Effector memory CD4-positive, alpha-beta T cell (primary cell): ENCODE data around the gene ATG16L1.
A peak's percentile ranks its signal among the peaks of the same experiment; 100 is the strongest.

Source experiments
- DNase-seq, 3 donors: peaks; one replicate each; pipeline ENCODE4 v3.0.0-alpha.2; 2020
- H3K27ac ChIP-seq: 2 replicates; pipeline ENCODE4 v1.7.0; 2013; ENCODE audit warnings: mild to moderate bottlenecking, low read length, moderate library complexity; ENCODE audit not compliant: insufficient read depth, poor library complexity, severe bottlenecking
- H3K27me3 ChIP-seq: replicated peaks from 2 replicates; pipeline ENCODE4 v1.7.0; 2013; ENCODE audit warnings: mild to moderate bottlenecking, low read length; ENCODE audit not compliant: insufficient read depth, control insufficient read depth, poor library complexity, severe bottlenecking
- H3K36me3 ChIP-seq: 2 replicates; pipeline ENCODE4 v1.7.0; 2013; ENCODE audit warnings: mild to moderate bottlenecking, low read length, moderate library complexity; ENCODE audit not compliant: control insufficient read depth, insufficient read depth
- H3K4me1 ChIP-seq: 2 replicates; pipeline ENCODE4 v1.7.0; 2013; ENCODE audit warnings: low read length, mild to moderate bottlenecking; ENCODE audit not compliant: control insufficient read depth, insufficient read depth, poor library complexity, severe bottlenecking
- H3K4me3 ChIP-seq: 2 replicates; pipeline ENCODE4 v1.7.0; 2013; ENCODE audit warnings: low read length, low read depth, mild to moderate bottlenecking; ENCODE audit not compliant: insufficient read depth, poor library complexity, severe bottlenecking
- H3K9me3 ChIP-seq: 2 replicates; pipeline ENCODE4 v1.7.0; 2013; ENCODE audit warnings: mild to moderate bottlenecking, low read length, moderate library complexity; ENCODE audit not compliant: control insufficient read depth

Gene ATG16L1

DNA sequence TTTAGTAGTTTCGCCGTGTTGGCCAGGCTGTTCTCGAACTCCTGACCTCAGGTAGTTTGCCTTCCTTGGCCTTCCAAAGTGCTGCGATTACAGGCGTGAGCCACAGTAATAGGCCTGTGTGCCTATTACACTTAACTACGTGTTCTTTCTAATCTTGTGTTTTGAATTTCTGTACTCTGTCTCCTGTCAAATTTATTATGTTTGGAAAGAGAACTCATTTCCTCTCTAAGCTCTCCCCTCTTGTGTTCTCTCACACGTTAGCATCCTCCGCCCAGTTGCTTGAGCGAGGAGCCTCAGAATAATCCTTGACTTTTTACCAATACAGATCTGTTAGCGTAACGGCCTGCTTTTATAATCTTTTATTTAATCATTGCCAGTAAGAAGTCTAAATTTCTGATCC lies 3.7 kb downstream of the ATG16L1 start:
- no peaks in the 10 kb centered on the region for H3K9me3 ChIP-seq
- H3K27me3 ChIP-seq = no peaks in the 10 kb centered on the region
- no peak overlapping the region for H3K4me3 ChIP-seq
- no peak overlapping the region for H3K27ac ChIP-seq
- DNase-seq = no peak
- peaks cover 43% of the 10 kb centered on the region for H3K36me3 ChIP-seq
- H3K4me1 ChIP-seq = peaks cover 20% of the 10 kb centered on the region

DNA sequence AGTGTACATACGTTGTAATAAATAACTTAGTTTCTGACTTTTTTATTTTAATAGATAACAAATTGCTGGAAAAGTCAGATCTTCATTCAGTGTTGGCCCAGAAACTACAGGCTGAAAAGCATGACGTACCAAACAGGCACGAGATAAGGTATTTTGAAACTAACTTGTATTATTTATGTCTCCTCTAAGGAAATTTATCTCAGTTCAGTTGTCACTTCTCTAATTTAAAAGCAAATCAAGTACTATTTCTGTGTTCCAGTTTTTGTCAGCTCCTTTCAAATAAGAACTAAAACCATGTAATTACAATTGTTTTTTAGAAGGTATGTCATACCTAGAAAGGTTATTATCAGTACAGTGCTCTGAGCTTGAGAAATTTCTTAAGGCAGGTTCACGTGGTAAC lies 4.6 kb downstream of the ATG16L1 start:
- Histone ChIP-seq H3K27me3 (no peaks in the 10 kb centered on the region), H3K9me3 (no peaks in the 10 kb centered on the region), H3K27ac (no peak overlapping the region), H3K4me1 (peaks cover 17% of the 10 kb centered on the region), H3K4me3 (no peak overlapping the region), H3K36me3 (peaks cover 51% of the 10 kb centered on the region)
- no peak for DNase-seq

DNA sequence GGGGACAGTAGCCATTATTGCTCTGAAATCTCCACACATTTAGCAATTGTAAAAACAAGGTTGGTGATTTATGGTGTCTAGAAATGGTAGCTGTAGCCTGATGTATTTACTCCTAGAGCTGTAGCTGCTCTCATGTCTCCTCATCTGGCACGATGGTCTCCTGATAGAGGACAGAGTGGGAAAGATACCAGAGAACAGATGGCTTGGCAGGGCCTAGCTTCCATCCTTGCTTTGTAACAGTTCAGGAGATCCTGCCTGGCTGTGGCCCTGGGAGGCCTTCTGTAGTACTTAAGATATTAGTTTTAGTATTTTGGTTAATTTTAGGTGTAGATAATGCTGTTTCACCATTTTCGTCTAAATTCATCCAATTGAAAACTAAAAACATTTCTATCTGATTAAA lies 6.7 kb downstream of the ATG16L1 start:
- peaks cover 73% of the 10 kb centered on the region for H3K36me3 ChIP-seq
- DNase-seq = no peak
- no peaks in the 10 kb centered on the region for H3K9me3 ChIP-seq
- H3K27me3 ChIP-seq = no peaks in the 10 kb centered on the region
- H3K27ac ChIP-seq = peak overlapping the region; percentile 21
- H3K4me3 ChIP-seq = no peak overlapping the region
- H3K4me1 ChIP-seq = peaks cover 16% of the 10 kb centered on the region

DNA sequence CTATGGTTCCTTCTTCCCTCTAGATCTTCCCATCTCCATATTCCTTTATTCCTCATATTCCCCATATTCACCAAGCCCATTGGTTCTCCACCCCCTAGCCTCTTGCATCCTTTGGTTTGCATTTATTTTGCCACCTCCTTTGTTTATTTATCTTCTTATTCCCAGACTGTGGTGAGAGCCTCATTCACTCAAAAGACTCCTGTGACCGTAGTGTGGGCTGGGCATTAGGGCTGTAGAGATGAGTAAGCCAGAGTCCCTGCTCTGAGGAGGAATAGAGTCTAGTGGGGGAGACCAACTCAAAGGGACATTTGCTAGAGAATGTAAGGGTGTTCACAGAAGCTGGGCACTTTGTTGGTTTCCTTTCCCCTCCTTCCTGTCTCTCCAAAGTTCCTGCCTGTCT lies 8.3 kb downstream of the ATG16L1 start:
- Histone ChIP-seq H3K4me3 (no peak overlapping the region), H3K4me1 (peaks cover 3% of the 10 kb centered on the region), H3K9me3 (no peaks in the 10 kb centered on the region), H3K27me3 (no peaks in the 10 kb centered on the region), H3K27ac (no peak overlapping the region), H3K36me3 (peaks cover 88% of the 10 kb centered on the region)
- DNase-seq = no peak

DNA sequence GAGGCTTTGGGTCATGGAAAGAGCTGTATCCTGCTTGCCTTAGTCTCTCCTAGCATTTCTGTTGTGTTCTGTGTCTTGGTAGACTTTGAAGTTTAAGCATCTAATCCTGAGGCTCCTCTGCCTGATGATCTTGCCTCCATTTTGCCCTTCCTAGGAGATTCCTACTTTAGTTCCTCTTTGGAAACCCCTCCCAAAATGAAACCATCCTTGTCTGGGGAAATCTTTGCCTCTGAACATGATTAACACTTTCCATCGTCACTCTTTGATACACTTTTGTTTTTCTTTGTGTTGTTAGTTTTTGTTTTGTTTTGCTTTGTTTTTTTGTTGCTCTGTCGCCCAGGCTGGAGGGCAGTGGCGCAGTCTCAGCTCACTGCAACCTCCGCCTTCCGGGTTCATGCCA lies 9.2 kb downstream of the ATG16L1 start:
- H3K36me3 ChIP-seq = peaks cover 94% of the 10 kb centered on the region
- no peaks in the 10 kb centered on the region for H3K27me3 ChIP-seq
- DNase-seq = no peak
- no peak overlapping the region for H3K4me3 ChIP-seq
- H3K27ac ChIP-seq = no peak overlapping the region
- H3K9me3 ChIP-seq = no peaks in the 10 kb centered on the region
- peaks cover 3% of the 10 kb centered on the region for H3K4me1 ChIP-seq

DNA sequence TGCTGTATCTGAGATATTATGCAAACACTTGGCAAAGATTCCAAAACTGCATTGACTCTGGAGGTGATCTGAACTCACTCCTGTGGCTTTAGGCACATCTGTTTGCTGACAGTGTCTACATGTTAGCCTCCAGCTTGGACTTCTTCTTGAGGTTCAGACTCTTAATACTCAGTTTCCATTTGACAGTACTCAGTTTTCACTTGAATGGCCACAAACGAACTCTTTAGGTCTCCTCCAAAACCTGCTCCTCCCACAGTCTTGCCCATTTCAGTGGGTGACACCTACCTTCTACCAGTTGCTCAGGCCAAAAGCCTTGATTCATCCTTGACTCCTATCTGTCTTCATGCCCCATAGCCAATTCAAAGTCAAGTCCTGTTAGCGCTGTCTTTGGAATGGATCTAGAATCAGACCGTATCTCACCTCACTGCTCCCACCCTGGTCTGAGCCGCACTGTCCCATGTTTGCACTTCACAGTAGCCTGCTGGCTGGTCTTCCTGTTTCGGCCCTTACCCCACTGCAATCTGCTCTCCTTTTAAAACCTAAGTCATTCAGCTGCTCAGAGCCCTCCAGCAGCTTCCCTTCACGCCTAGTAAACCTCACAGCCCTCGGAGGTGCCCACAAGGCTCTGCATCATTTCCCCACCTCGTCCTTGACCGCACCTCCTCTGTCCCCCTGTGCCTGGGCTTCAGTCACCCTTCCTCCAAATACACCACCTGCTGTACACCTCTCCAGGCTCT lies 10.5 kb downstream of the ATG16L1 start:
- Histone ChIP-seq H3K4me1 (peaks cover 3% of the 10 kb centered on the region), H3K4me3 (no peak overlapping the region), H3K36me3 (peaks cover 95% of the 10 kb centered on the region), H3K27ac (no peak overlapping the region), H3K27me3 (no peaks in the 10 kb centered on the region), H3K9me3 (no peaks in the 10 kb centered on the region)
- no peak for DNase-seq

DNA sequence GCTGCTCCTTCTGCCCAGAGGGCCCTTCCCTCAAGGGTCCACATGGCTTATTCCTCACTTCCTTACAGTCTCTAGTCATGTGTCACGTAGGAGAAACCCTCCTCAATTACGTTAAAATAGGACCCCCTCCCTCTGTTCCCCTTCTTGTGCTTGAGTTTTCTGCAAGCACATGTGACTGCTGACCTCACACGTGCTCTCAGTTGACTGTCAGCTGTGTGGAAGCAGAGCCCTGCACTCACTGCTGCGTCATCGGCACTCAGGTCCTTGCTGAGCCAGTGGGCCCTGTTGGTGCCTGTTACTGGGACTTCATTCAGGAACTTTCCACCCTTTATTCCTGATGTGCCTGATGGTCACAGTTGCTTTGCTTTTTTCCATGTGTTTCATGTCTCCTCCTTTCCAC lies 11.1 kb downstream of the ATG16L1 start:
- no peaks in the 10 kb centered on the region for H3K9me3 ChIP-seq
- H3K36me3 ChIP-seq = peaks cover 90% of the 10 kb centered on the region
- no peak overlapping the region for H3K4me3 ChIP-seq
- H3K27me3 ChIP-seq = no peaks in the 10 kb centered on the region
- DNase-seq = no peak
- H3K27ac ChIP-seq = no peak overlapping the region
- H3K4me1 ChIP-seq = peaks cover 5% of the 10 kb centered on the region

DNA sequence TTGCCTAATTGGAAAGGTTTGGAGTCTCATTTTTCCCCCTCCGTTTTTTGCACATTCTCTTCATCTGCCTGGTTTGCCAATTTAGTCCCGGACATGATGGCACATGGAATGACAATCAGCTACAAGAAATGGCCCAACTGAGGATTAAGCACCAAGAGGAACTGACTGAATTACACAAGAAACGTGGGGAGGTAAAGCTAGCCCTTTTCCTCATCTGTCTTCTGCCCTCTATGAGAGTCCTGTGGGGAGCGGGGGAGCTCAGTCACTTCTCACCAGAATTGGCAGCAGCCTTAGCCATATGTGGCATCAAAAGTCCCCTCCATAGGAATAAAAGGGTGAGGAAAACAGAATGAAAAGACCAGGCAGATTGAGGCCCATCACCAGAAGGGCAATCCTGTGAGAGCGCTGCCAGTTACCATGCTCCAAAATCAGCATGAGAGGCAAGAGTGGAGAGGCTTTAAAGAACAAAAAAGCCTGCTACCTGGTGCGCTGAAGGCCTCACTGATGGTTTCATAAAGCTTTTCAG lies 11.6 kb downstream of the ATG16L1 start:
- peaks cover 11% of the 10 kb centered on the region for H3K4me1 ChIP-seq
- no peak overlapping the region for H3K27ac ChIP-seq
- peaks cover 86% of the 10 kb centered on the region for H3K36me3 ChIP-seq
- H3K9me3 ChIP-seq = no peaks in the 10 kb centered on the region
- H3K4me3 ChIP-seq = no peak overlapping the region
- H3K27me3 ChIP-seq = no peaks in the 10 kb centered on the region
- DNase-seq = no peak

DNA sequence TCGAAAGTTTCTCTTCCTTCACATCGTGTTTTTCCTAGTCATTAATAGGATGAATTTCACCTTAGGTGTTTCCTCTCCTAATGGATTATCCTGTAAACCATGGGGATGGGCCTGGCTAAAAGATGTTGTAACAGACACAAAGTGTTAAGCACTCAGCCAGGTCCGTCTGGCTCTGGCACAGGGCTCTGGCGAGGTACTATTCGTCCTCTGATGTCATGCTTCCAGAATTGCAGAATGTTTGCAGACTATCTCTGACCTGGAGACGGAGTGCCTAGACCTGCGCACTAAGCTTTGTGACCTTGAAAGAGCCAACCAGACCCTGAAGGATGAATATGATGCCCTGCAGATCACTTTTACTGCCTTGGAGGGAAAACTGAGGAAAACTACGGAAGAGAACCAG lies 13.2 kb downstream of the ATG16L1 start:
- Histone ChIP-seq H3K4me1 (peaks cover 25% of the 10 kb centered on the region), H3K27ac (no peak overlapping the region), H3K9me3 (no peaks in the 10 kb centered on the region), H3K27me3 (no peaks in the 10 kb centered on the region), H3K36me3 (peaks cover 71% of the 10 kb centered on the region), H3K4me3 (no peak overlapping the region)
- DNase-seq = no peak

DNA sequence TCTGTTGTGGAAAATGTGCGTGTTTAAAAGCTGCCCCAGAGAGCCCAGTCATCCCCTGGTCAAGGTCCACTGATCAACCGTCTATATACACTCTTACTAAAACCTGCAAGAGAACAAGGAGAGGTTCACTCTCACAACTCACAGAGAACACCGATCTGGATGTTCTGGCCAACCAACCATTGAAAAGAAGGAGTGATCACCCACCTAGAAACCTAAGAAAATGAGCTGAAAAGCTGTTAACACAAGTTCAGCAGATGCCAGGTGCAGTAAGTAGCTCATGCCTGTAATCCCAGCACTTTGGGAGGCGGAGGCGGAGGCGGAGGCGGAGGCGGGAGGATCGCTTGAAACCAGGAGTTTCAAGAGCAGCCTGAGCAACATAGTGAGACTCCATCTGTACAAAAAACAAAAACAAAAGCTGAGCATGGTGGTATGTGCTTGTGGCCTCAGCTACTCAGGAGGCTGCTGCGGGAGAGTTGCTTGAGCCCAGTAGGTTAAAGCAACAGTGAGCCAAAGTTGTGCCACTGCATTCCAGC lies 14.5 kb downstream of the ATG16L1 start:
- no peaks in the 10 kb centered on the region for H3K9me3 ChIP-seq
- H3K27ac ChIP-seq = peak overlapping the region; percentile 22
- no peak overlapping the region for H3K4me3 ChIP-seq
- H3K4me1 ChIP-seq = peaks cover 32% of the 10 kb centered on the region
- H3K36me3 ChIP-seq = peaks cover 58% of the 10 kb centered on the region
- H3K27me3 ChIP-seq = no peaks in the 10 kb centered on the region
- DNase-seq = no peak
